ENCODE data around the gene FCRL4.

- TF ChIP-seq FOS (IDR thresholded peaks at IDR 0.05; ENCODE audit: borderline replicate concordance, insufficient read depth, low read length) (no peak), POLR2AphosphoS5 (IDR thresholded peaks at IDR 0.05; ENCODE audit: insufficient read depth, low read depth, low read length) (no peak), POLR2A (IDR thresholded peaks at IDR 0.05; ENCODE audit: low read depth, low read length) (no peak), CTCF (IDR thresholded peaks at IDR 0.05; ENCODE audit: extremely low read depth in 1 of 2, insufficient read depth in 1 of 2, low read depth in 1 of 2, low read length in 2 of 2) (no peak)
These were observed 11.9 kb downstream of the FCRL4 start for GRCh38 chr1:157585984-157586383.
